Stimulated activated effector memory CD8-positive, alpha-beta T cell treated with anti-CD3 and anti-CD28 coated beads, Interleukin-12 subunit alpha, Interleukin-12 subunit beta, amount 100 ng/mL, for 72 hours (primary cell): Measurements from ENCODE around the gene ENG.
"Not testable (repeated sequence)": the region's sequence is repeated elsewhere in the genome, so short reads cannot be mapped to it uniquely, and the experiment has no call there.

Source experiments
- ATAC-seq: fragments of 150-1000 bp; cut with Tn5 transposase; 2 replicates; pipeline ENCODE4 v1.10.0; 2021
- DNase-seq, 2 donors: peaks; one replicate each; pipeline ENCODE4 v3.0.0; 2021 to 2022; ENCODE audit warnings: low spot score in 2 of 2
- H3K27ac Mint-ChIP-seq: one replicate; pipeline ENCODE4 v1.8.0; 2022; ENCODE audit warnings: mild to moderate bottlenecking, mixed read lengths
- H3K36me3 Mint-ChIP-seq: one replicate; pipeline ENCODE4 v1.8.0; 2022; ENCODE audit warnings: mild to moderate bottlenecking, mixed read lengths
- H3K4me1 Mint-ChIP-seq: one replicate; pipeline ENCODE4 v1.8.0; 2022; ENCODE audit warnings: mixed read lengths
- H3K4me3 Mint-ChIP-seq: one replicate; pipeline ENCODE4 v1.8.0; 2022; ENCODE audit warnings: mild to moderate bottlenecking, mixed read lengths
- H3K9me3 Mint-ChIP-seq: one replicate; pipeline ENCODE4 v1.8.0; 2022; ENCODE audit warnings: mixed read lengths

The ENG gene

GRCh38 chr9:127873223-127873691 lies 18.8 kb upstream of the ENG start:
- peaks cover 19% of the 10 kb centered on the region for H3K4me1 Mint-ChIP-seq
- peaks cover 6% of the 10 kb centered on the region for H3K36me3 Mint-ChIP-seq
- H3K9me3 Mint-ChIP-seq, result no peaks in the 10 kb centered on the region
- H3K27ac Mint-ChIP-seq, result peak overlapping the region; percentile 64
- DNase-seq (no peak), ATAC-seq (no peak)
- H3K4me3 Mint-ChIP-seq, result no peak overlapping the region

DNA sequence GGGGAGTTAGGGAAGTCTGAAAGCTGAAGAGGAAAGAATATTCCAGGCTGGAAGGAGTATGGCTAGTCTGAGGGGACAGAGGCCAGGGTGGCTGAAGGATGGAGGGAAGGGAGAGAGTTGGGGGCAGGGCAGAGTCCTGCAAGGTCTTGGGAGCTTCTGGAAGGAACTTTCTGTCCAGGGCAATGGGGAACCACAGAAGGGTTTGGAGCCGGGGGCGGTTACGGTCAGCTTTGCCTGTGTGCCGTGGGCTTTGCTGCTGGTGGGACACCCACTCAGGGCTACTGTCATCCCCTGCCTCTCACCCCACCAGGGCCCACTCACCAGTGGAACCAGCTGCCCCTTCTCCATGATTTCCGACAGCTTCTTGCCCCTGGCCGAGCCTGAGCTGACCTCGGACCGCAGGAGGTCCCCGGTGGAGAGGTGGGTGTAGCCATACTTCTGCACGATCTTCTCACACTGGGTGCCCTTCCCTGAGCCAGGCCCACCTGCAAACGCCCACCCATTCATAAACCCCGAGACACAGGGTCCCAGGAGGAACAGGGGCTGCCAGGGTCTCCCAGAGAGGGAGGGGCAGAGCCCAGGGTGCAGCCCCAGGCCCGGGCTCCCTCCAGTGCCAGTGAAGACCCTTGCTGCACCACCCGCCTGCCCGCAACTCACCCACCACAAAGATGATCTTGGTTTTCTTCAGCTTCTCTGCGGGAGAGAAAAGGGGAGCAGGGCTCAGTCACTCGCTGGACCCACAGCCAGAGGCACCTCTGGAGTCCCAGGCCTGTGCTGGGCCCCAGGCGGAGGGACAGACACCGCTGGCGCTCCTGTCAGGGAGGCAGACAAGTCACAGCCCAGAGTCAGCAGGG lies 18.1 kb upstream of the ENG start:
- Mint-ChIP-seq H3K27ac (peak overlapping the region; percentile 64), H3K9me3 (no peaks in the 10 kb centered on the region), H3K36me3 (peaks cover 6% of the 10 kb centered on the region), H3K4me3 (no peak overlapping the region), H3K4me1 (peaks cover 14% of the 10 kb centered on the region)
- no peak for DNase-seq
- no peak for ATAC-seq

DNA sequence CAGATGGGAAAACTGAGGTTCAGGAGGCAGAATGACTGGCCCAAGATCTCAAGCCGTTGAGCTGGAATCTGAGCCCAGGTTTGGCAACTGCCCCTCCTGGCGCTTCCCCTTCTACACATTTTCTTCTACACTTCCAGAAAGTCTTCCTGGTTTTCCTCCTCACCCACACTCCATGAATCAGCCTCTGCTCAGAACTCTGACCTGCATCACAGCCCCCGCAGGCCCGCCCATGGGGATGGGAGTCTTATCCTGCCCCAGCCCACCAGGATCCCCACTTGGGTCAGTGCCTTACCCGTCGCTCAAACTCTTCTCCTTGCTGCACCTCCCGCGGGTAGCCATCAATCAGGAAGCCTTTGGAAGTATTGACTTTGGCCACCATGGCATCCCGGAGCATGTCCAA lies 17.1 kb upstream of the ENG start:
- Mint-ChIP-seq H3K4me1 (peaks cover 14% of the 10 kb centered on the region), H3K27ac (no peak overlapping the region), H3K4me3 (no peak overlapping the region)

DNA sequence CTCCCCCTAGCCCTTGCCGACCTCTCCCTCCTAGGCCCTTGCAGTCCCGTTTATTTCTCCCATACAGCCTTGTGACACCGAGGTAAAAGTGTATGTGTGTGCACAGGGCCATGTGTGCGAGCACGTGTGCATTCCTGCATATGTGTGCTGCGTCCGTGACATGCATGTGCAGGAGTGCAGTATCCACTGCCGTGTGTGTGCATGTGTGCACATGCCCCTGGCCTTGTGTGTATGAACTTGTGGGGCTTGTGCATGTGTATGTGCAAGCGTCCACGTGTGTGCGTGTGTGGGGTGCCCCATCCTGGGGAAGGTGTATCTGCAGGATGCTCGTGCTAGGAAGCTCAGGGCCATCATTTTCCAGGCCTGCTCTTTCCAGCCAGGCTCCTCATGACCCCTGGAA lies 16.4 kb upstream of the ENG start:
- no peak overlapping the region for H3K4me3 Mint-ChIP-seq
- no peaks in the 10 kb centered on the region for H3K9me3 Mint-ChIP-seq
- peak overlapping the region; percentile 52 for H3K27ac Mint-ChIP-seq
- no peak for DNase-seq
- ATAC-seq, result no peak
- peaks cover 6% of the 10 kb centered on the region for H3K36me3 Mint-ChIP-seq
- peaks cover 18% of the 10 kb centered on the region for H3K4me1 Mint-ChIP-seq

More for the DNA sequence above, 17.1 kb upstream of the ENG start:
- DNase-seq, result no peak
- ATAC-seq, result no peak
- H3K36me3 Mint-ChIP-seq, result peaks cover 6% of the 10 kb centered on the region
- H3K9me3 Mint-ChIP-seq, result no peaks in the 10 kb centered on the region

- peaks cover 25% of the 10 kb centered on the region for H3K4me1 Mint-ChIP-seq
- not testable (repeated sequence) for H3K9me3 Mint-ChIP-seq, H3K36me3 Mint-ChIP-seq, DNase-seq, H3K27ac Mint-ChIP-seq, ATAC-seq, H3K4me3 Mint-ChIP-seq
These were observed 15.7 kb upstream of the ENG start for GRCh38 chr9:127870153-127870491.

- Mint-ChIP-seq H3K9me3 (no peaks in the 10 kb centered on the region), H3K36me3 (peaks cover 6% of the 10 kb centered on the region), H3K4me1 (peaks cover 30% of the 10 kb centered on the region), H3K27ac (no peak overlapping the region), H3K4me3 (no peak overlapping the region)
- ATAC-seq (peak; percentile 82), DNase-seq (peak; percentile 93)
These were observed 15.1 kb upstream of the ENG start for GRCh38 chr9:127869310-127870152.

GRCh38 chr9:127868278-127868902 lies 13.9 kb upstream of the ENG start:
- Mint-ChIP-seq H3K4me3 (no peak overlapping the region), H3K9me3 (no peaks in the 10 kb centered on the region)

GRCh38 chr9:127867356-127868277 lies 13.2 kb upstream of the ENG start:
- Mint-ChIP-seq H3K27ac (no peak overlapping the region), H3K36me3 (peaks cover 6% of the 10 kb centered on the region), H3K4me1 (peaks cover 36% of the 10 kb centered on the region), H3K4me3 (no peak overlapping the region), H3K9me3 (no peaks in the 10 kb centered on the region)
- no peak for DNase-seq
- no peak for ATAC-seq

More at GRCh38 chr9:127868278-127868902, 13.9 kb upstream of the ENG start:
- ATAC-seq (no peak), DNase-seq (no peak)
- Mint-ChIP-seq H3K4me1 (peaks cover 30% of the 10 kb centered on the region), H3K27ac (peak overlapping the region; percentile 48), H3K36me3 (peaks cover 6% of the 10 kb centered on the region)

GRCh38 chr9:127866535-127866934 lies 12.1 kb upstream of the ENG start:
- peaks cover 41% of the 10 kb centered on the region for H3K4me1 Mint-ChIP-seq
- no peaks in the 10 kb centered on the region for H3K9me3 Mint-ChIP-seq
- no peak overlapping the region for H3K4me3 Mint-ChIP-seq
- no peak overlapping the region for H3K27ac Mint-ChIP-seq
- DNase-seq (no peak), ATAC-seq (no peak)
- H3K36me3 Mint-ChIP-seq, result no peaks in the 10 kb centered on the region

- peak; percentile 77 for ATAC-seq
- Mint-ChIP-seq H3K9me3 (no peaks in the 10 kb centered on the region), H3K27ac (peak overlapping the region; percentile 29), H3K4me1 (peaks cover 44% of the 10 kb centered on the region), H3K4me3 (no peak overlapping the region), H3K36me3 (no peaks in the 10 kb centered on the region)
- no peak for DNase-seq
These were observed 11.4 kb upstream of the ENG start for GRCh38 chr9:127865645-127866464.

DNA sequence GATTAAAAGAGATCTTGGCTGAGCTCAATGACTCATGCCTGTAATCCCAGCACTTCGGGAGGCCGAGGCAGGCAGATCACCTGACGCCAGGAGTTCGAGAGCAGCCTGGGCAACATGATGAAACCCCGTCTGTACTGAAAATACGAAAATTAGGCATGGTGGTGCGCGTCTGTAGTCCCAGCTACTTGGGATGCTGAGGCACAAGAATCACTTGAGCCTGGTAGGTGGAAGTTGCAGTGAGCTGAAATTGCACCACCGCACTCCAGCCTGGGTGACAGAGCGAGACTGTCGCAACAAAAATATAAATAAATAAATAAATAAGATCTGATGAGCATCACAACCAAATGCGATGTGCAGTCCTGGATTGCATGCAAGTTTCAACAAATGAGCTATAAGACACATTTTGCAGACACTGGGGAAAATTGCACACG lies 8.7 kb upstream of the ENG start:
- no peaks in the 10 kb centered on the region for H3K9me3 Mint-ChIP-seq
- H3K36me3 Mint-ChIP-seq, result no peaks in the 10 kb centered on the region
- no peak for ATAC-seq
- H3K27ac Mint-ChIP-seq, result peak overlapping the region; percentile 97
- peaks cover 51% of the 10 kb centered on the region for H3K4me1 Mint-ChIP-seq
- DNase-seq, result no peak
- H3K4me3 Mint-ChIP-seq, result no peak overlapping the region

- Mint-ChIP-seq H3K36me3 (no peaks in the 10 kb centered on the region), H3K4me3 (peak overlapping the region; percentile 38), H3K9me3 (no peaks in the 10 kb centered on the region), H3K4me1 (peaks cover 55% of the 10 kb centered on the region), H3K27ac (peak overlapping the region; percentile 97)
- ATAC-seq, result peak; percentile 57
- DNase-seq, result peak; percentile 25 to 74
These were observed 7.9 kb upstream of the ENG start for GRCh38 chr9:127862075-127863011.

DNA sequence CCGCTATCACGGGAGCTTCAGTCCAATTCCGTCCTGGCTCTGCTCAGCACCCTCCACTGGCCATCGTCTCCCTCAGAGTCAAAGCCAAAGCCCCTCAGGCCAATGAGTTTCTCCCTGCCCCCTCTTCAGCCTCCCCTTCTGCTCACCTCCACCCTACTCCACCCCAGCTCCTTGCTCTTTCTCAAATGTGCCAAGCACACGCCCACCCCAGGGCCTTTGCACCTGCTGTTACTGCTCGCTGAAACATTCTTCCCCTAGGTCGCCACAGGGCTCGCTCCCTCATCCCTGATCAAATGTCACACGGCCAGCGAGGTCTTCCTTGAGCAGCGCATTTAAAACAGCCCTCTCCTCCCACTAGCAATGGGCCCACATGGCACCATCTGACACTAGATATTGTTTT lies 6.3 kb upstream of the ENG start:
- H3K27ac Mint-ChIP-seq, result peak overlapping the region; percentile 97

More for the DNA sequence above, 6.3 kb upstream of the ENG start:
- no peaks in the 10 kb centered on the region for H3K9me3 Mint-ChIP-seq
- H3K4me3 Mint-ChIP-seq, result no peak overlapping the region
- DNase-seq (no peak), ATAC-seq (no peak)
- no peaks in the 10 kb centered on the region for H3K36me3 Mint-ChIP-seq
- peaks cover 54% of the 10 kb centered on the region for H3K4me1 Mint-ChIP-seq
